RWPE2 (cell line): ENCODE results near the gene AKR7A3.

ENCODE experiments used
- ATAC-seq: fragments of 200-7000 bp; cut with Tn5 transposase; 3 replicates; pipeline ENCODE4 v1.9.1; 2021; ENCODE audit warnings: low read depth
- DNase-seq: peaks from one replicate; pipeline ENCODE4 v3.0.0-alpha.2; 2020; ENCODE audit warnings: low spot score
- H3K27ac ChIP-seq: fragments of 450-650 bp; 2 replicates; pipeline ENCODE4 v1.5.1; 2017; ENCODE audit warnings: mild to moderate bottlenecking; ENCODE audit not compliant: poor library complexity, severe bottlenecking
- H3K27me3 ChIP-seq: fragments of 250-450 bp; sonication (Bioruptor Pico); 2 replicates; pipeline ENCODE4 v1.5.1; 2021; ENCODE audit warnings: mild to moderate bottlenecking, moderate library complexity; ENCODE audit not compliant: insufficient read depth, poor library complexity, severe bottlenecking
- H3K36me3 ChIP-seq: fragments of 250-450 bp; sonication (Bioruptor Pico); 2 replicates; pipeline ENCODE4 v1.5.1; 2020; ENCODE audit warnings: low read depth, mild to moderate bottlenecking, moderate library complexity
- H3K4me1 ChIP-seq: fragments of 250-450 bp; sonication (Bioruptor Pico); 2 replicates; pipeline ENCODE4 v1.5.1; 2021; ENCODE audit warnings: mild to moderate bottlenecking, moderate library complexity; ENCODE audit not compliant: insufficient read depth, poor library complexity, severe bottlenecking
- H3K4me3 ChIP-seq: fragments of 250-450 bp; sonication (Bioruptor Pico); 2 replicates; pipeline ENCODE4 v1.5.1; 2021; ENCODE audit warnings: mild to moderate bottlenecking, moderate library complexity; ENCODE audit not compliant: severe bottlenecking
- H3K9me3 ChIP-seq: fragments of 250-450 bp; sonication (Bioruptor Pico); 2 replicates; pipeline ENCODE4 v1.5.1; 2021; ENCODE audit warnings: mild to moderate bottlenecking, moderate library complexity; ENCODE audit not compliant: severe bottlenecking
- TF ChIP-seq, protein P1 (sequence below): fragments of 450-650 bp; IDR thresholded peaks from one replicate; pipeline ENCODE4 v1.5.1; 2017; ENCODE audit warnings: mild to moderate bottlenecking, moderate library complexity; ENCODE audit not compliant: poor library complexity, severe bottlenecking

The AKR7A3 gene

DNA sequence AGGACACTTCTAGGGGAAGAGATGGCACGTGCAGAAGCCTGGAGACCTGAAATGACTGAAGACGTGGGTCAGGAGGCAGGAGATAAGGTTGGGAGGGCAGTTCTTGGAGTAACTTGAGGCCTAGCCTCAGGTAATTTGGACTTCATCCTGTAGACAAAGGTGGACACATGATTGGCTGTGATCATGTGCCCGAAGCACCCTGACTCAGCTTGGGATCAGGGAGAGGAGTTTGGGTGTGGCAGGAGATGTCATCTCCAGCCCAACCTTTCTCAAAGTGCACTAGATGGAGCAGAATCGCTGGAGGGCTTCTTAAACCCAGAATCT is 25.0 kb upstream of the AKR7A3 start:
- H3K4me1 ChIP-seq: peaks cover 6% of the 10 kb centered on the region
- no peak overlapping the region for H3K4me3 ChIP-seq
- H3K9me3 ChIP-seq: no peaks in the 10 kb centered on the region
- H3K27me3 ChIP-seq: no peaks in the 10 kb centered on the region
- no peak for DNase-seq
- ATAC-seq: no peak
- H3K36me3 ChIP-seq: peaks cover 8% of the 10 kb centered on the region
- peak overlapping the region; percentile 53 for H3K27ac ChIP-seq
- TF ChIP-seq, protein P1, sequence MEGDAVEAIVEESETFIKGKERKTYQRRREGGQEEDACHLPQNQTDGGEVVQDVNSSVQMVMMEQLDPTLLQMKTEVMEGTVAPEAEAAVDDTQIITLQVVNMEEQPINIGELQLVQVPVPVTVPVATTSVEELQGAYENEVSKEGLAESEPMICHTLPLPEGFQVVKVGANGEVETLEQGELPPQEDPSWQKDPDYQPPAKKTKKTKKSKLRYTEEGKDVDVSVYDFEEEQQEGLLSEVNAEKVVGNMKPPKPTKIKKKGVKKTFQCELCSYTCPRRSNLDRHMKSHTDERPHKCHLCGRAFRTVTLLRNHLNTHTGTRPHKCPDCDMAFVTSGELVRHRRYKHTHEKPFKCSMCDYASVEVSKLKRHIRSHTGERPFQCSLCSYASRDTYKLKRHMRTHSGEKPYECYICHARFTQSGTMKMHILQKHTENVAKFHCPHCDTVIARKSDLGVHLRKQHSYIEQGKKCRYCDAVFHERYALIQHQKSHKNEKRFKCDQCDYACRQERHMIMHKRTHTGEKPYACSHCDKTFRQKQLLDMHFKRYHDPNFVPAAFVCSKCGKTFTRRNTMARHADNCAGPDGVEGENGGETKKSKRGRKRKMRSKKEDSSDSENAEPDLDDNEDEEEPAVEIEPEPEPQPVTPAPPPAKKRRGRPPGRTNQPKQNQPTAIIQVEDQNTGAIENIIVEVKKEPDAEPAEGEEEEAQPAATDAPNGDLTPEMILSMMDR: no peak

DNA sequence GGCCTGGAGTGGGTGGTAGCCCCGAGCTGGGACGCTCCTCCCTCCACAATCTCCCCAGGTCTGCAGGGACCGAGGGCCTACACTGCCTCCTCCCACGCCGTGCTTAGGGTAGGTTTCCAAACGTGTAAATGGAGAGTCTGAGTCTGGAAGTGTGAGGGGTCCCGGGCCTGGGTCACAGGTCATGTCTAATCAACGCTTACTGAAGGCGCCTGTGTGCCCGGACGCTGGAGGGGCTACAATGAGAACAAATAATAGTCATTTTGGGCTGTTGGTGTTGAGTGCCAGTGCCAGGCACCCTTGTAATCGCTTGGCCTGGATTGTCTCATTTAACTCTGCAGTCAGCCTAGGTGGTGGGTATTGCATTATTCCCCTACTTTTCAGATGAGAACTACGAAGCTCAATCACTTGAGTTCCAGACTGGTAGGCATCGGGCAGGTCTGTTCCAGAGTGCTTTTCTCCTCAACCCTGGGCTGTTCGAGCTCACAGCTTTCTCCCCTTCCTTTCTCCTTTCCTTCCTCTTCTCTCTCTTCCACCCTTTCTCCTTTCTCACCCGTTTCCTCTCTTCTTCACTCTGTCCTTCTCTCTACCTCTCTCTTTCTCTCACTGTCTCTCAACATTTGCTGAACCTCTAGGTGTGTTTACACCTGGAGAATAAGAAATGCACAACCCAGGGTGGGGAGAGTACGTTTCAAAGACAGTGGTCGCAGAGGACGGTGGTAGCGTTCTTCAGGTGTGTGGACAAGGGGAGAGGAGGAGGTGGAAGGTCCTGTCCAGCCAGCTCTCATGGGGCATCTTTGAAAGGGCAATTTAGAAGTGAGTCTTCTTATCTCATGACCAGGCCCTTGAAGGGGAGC is 24.4 kb upstream of the AKR7A3 start:
- Histone ChIP-seq H3K27me3 (no peaks in the 10 kb centered on the region), H3K4me1 (peaks cover 6% of the 10 kb centered on the region), H3K4me3 (peak overlapping the region; percentile 86), H3K27ac (peak overlapping the region; percentile 53), H3K36me3 (peaks cover 8% of the 10 kb centered on the region), H3K9me3 (no peaks in the 10 kb centered on the region)
- peak; percentile 16 for DNase-seq
- ATAC-seq: no peak
- TF ChIP-seq, protein P1: no peak

DNA sequence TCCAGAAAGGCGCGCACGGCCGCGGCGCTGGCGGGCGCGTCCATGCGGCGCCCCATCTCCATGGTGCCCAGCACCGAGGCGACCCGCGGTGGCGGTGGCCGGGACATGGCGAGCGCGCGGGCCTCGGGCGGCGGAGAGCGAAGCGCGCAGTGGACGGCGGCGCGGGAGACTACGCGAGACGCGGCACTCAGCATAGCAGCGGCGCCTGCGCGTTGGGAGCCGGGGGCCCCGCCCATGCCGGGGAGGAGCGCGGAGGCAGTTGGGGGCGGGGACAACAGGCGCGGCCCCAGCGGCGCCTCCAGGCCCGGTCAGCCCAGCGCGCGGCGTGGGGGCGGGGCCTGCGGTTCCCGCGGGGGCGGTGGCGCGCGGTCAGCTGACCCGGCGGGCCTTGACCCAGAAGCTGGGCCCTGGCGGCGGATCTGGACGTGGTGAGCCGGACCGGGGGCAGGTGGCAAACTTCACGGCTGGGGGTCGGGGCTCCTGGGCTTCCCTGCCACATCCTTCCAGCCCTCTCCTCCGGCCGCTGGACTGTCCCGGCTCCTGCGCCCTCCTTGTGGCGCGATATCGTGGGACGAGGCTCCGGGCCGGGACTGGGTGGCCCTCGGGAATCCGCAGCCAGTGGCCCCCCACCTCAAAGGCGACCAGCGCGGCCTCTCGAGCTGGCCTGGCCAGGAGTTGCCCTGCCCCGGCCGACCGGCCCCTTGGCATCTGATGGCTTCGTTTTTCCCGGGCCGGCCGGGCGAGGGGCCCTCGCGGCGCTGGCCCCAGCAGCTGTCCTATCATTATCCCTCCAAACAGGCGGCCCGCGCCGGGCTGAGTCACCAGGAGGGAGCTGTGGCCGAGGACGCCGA is 23.6 kb upstream of the AKR7A3 start, which contains the start of the genes AKR7A2 and SLC66A1:
TSS of gene AKR7A2 (minus strand) at position 214 of the 851 bp plus-strand sequence. CDS start at position 194, 20 bp downstream.
TSS of gene SLC66A1 (plus strand) at position 396 of the 851 bp plus-strand sequence. CDS start 5,352 bp downstream, outside the sequence.
- peaks cover 17% of the 10 kb centered on the region for H3K36me3 ChIP-seq
- H3K27ac ChIP-seq: peak within 1 kb of the TSS; percentile 53

DNA sequence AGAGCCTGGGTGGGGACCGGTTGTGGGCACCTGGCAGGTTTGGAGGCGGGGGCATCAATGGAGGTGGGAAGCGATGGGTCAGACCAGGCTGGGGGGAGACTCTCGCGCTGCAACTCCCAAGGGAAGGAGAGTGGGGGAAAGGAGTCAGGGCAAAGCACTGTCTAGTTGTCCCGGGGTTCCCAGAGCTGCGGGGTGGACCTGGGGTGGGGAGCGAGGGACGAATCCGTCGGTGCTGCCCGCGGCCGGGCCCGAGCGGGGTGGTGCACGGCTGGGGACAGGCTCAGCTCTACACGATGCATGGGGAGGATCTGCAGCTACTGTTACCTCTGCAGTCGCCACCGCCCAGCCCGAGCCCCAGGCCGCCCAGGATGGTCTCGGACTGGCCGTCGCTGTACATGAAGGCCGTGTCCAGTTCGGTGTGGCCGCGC is 22.9 kb upstream of the AKR7A3 start:
- peak; percentile 43 for ATAC-seq
- TF ChIP-seq, protein P1: no peak
- Histone ChIP-seq H3K27me3 (no peaks in the 10 kb centered on the region), H3K4me1 (peaks cover 6% of the 10 kb centered on the region), H3K27ac (peak overlapping the region; percentile 53), H3K9me3 (no peaks in the 10 kb centered on the region), H3K4me3 (peak overlapping the region; percentile 86), H3K36me3 (peaks cover 18% of the 10 kb centered on the region)
- peak; percentile 66 for DNase-seq

More for the DNA sequence above, 23.6 kb upstream of the AKR7A3 start, which contains the start of the genes AKR7A2 and SLC66A1:
- peak; percentile 81 for DNase-seq
- peak; percentile 72 for ATAC-seq
- no peaks in the 10 kb centered on the region for H3K9me3 ChIP-seq
- TF ChIP-seq, protein P1: no peak
- peak within 1 kb of the TSS; percentile 86 for H3K4me3 ChIP-seq
- peaks cover 6% of the 10 kb centered on the region for H3K4me1 ChIP-seq
- H3K27me3 ChIP-seq: no peaks in the 10 kb centered on the region
